ENCODE results near the gene LTBP1.
A peak's percentile ranks its signal among the peaks of the same experiment; 100 is the strongest.
"Not testable (repeated sequence)": the region's sequence is repeated elsewhere in the genome, so short reads cannot be mapped to it uniquely, and the experiment has no call there.

Gene LTBP1

GRCh38 chr2:33235559-33235958, 288.8 kb downstream of the LTBP1 start:
- DNase-seq, result not testable (repeated sequence)

- DNase-seq, result no peak
Measured at GRCh38 chr2:33236482-33237385, 290.0 kb downstream of the LTBP1 start.

GRCh38 chr2:33238111-33238510, 291.4 kb downstream of the LTBP1 start:
- DNase-seq, result no peak

GRCh38 chr2:33240178-33240577, 293.4 kb downstream of the LTBP1 start:
- no peak for DNase-seq

GRCh38 chr2:33241072-33241471, 294.3 kb downstream of the LTBP1 start:
- no peak for DNase-seq

- DNase-seq, result no peak
Measured at GRCh38 chr2:33241581-33241980, 294.8 kb downstream of the LTBP1 start.

- no peak for DNase-seq
Measured at GRCh38 chr2:33242845-33243244, 296.1 kb downstream of the LTBP1 start.

- DNase-seq, result no peak
Measured at GRCh38 chr2:33246432-33246831, 299.7 kb downstream of the LTBP1 start.

GRCh38 chr2:33247365-33247764, 300.6 kb downstream of the LTBP1 start:
- no peak for DNase-seq

GRCh38 chr2:33250417-33251029, 303.8 kb downstream of the LTBP1 start:
- no peak for DNase-seq

GRCh38 chr2:33256162-33256755, 309.5 kb downstream of the LTBP1 start:
- no peak for DNase-seq

GRCh38 chr2:33258387-33258786, 311.6 kb downstream of the LTBP1 start:
- no peak for DNase-seq

- no peak for DNase-seq
Measured at GRCh38 chr2:33262097-33262496, 315.3 kb downstream of the LTBP1 start.

GRCh38 chr2:33264766-33265165, 318.0 kb downstream of the LTBP1 start:
- DNase-seq, result no peak

GRCh38 chr2:33265584-33266338, 319.0 kb downstream of the LTBP1 start:
- DNase-seq, result no peak

- no peak for DNase-seq
Measured at GRCh38 chr2:33266467-33266866, 319.7 kb downstream of the LTBP1 start.

GRCh38 chr2:33267043-33267442, 320.3 kb downstream of the LTBP1 start:
- DNase-seq, result no peak

- no peak for DNase-seq
Measured at GRCh38 chr2:33267756-33268155, 321.0 kb downstream of the LTBP1 start.

GRCh38 chr2:33268246-33268831, 321.6 kb downstream of the LTBP1 start:
- no peak for DNase-seq

- DNase-seq, result peak; percentile 30
Measured at GRCh38 chr2:33272001-33272400, 325.2 kb downstream of the LTBP1 start.

GRCh38 chr2:33273479-33273878, 326.7 kb downstream of the LTBP1 start:
- DNase-seq, result no peak

- no peak for DNase-seq
Measured at GRCh38 chr2:33274524-33274923, 327.8 kb downstream of the LTBP1 start.

All from CD4-positive, alpha-beta T cell treated with Interleukin-21 for 1 hour (primary cell).